Heart left ventricle (tissue), 13 donors: ENCODE data around the gene NLGN2.

ENCODE experiments used
- POLR2A ChIP-seq, 2 donors: fragments of 450-650 bp; IDR thresholded peaks; one replicate each; pipeline ENCODE4 v1.6.1; 2017; ENCODE audit warnings: antibody characterized with exemption in 2 of 2, mild to moderate bottlenecking in 2 of 2, moderate library complexity in 2 of 2
- TF ChIP-seq, protein P1 (sequence below), 12 donors: fragments of 200-600 bp; sonication (generic) in 4 of 12; IDR thresholded peaks; one replicate each; pipeline versions ENCODE4 v1.5.0 to v1.8.0; 2018 to 2022; ENCODE audit warnings: antibody characterized with exemption in 12 of 12, mild to moderate bottlenecking in 5 of 12
- donor health status: ischemic (EF 13 %, LVEDD 7.1; RV severe dilation, severe dysfunction).
- donor health status: DM: no; HTN: yes; CAD: no.
- donor health status: DM: no; HTN: no; CAD: no.
- donor health status: ischemic (EF 25% LVEDD 6.9; RV normal size, moderate dysfunction).
- donor health status: ischemic (EF 25% LVEDD 5.7; RV mildly dilated, moderate dysfunction).
- donor health status: ischemic (EF 35%, LVEDD 5.7; RV mildly dilated, moderate dysfunction).
- donor health status: nonischemic (EF 11% LVEDD 7.7; RV severe dilation, severe dysfunction).
- donor health status: DM: yes; HTN: yes; CAD: no.
- donor health status: PGD.
- donor health status: ischemic (EF 29% LVEDD 5.4; RV normal size, mild dysfunction).
- donor health status: nonischemic (EF 23%, LVEDD 6.1; RV moderate dilation, normal function).

DNA sequence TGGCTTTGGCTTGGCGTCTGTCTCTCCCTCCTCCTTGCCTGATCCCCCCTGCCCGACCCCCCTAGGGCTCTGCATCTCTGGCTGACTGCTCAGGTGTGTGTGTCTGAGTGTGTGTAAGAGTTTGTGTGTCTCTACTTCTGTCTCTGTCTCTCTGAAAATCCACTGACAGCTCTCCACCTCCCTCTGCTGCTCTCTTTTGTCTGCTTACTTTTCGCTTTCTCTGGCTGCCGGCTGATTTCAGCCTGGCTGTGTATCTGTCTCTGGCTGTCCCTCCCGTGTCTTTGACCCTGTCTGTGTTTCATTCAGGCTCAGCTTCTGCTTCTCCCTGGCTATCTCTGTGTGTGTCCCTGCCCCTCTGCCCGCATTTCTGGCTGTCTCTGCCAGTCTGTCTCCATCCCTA lies 8.7 kb downstream of the NLGN2 start:
- TF ChIP-seq, protein P1, sequence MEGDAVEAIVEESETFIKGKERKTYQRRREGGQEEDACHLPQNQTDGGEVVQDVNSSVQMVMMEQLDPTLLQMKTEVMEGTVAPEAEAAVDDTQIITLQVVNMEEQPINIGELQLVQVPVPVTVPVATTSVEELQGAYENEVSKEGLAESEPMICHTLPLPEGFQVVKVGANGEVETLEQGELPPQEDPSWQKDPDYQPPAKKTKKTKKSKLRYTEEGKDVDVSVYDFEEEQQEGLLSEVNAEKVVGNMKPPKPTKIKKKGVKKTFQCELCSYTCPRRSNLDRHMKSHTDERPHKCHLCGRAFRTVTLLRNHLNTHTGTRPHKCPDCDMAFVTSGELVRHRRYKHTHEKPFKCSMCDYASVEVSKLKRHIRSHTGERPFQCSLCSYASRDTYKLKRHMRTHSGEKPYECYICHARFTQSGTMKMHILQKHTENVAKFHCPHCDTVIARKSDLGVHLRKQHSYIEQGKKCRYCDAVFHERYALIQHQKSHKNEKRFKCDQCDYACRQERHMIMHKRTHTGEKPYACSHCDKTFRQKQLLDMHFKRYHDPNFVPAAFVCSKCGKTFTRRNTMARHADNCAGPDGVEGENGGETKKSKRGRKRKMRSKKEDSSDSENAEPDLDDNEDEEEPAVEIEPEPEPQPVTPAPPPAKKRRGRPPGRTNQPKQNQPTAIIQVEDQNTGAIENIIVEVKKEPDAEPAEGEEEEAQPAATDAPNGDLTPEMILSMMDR (IDR thresholded peaks at IDR 0.05), result no peak
- no peak for TF ChIP-seq POLR2A (IDR thresholded peaks at IDR 0.05)
